Fibroblast of the aortic adventitia (primary cell): ENCODE measurements around the gene PLGRKT. TPM values are rescaled to one million over a fixed set of nuclear protein-coding genes. Genes with fewer than 3 reads are reported as not detected.
"Not testable (repeated sequence)": the region's sequence is repeated elsewhere in the genome, so short reads cannot be mapped to it uniquely, and the experiment has no call there.

Experiments
- DNase-seq: peaks from one replicate; pipeline ENCODE4 v3.0.0-alpha.2; 2010; ENCODE audit warnings: low read depth
- H3K4me3 ChIP-seq: 2 replicates; pipeline ENCODE4 v1.5.1; 2011; ENCODE audit warnings: low read depth, mild to moderate bottlenecking, control low read depth, low read length, moderate library complexity
- CTCF ChIP-seq: IDR thresholded peaks from 2 replicates; pipeline ENCODE4 v1.5.1; 2011; ENCODE audit warnings: mild to moderate bottlenecking, low read length, control low read depth, inconsistent platforms; ENCODE audit not compliant: insufficient read depth
- total RNA-seq: library from RNA; depleted of rRNA; stranded (reverse); fragments of >200 nt; gene quantifications from 2 replicates; pipeline ENCODE4 v1.2.3, GENCODE V29; 2012; ENCODE audit warnings: low replicate concordance

Gene PLGRKT
- total RNA-seq, 1 donor = 25.8 TPM

GRCh38 chr9:5421163-5421562, 16.6 kb downstream of the PLGRKT start:
- no peak for TF ChIP-seq CTCF
- no peak overlapping the region for H3K4me3 ChIP-seq
- DNase-seq = no peak

- H3K4me3 ChIP-seq = no peak overlapping the region
- TF ChIP-seq CTCF = no peak
- no peak for DNase-seq
Measured at GRCh38 chr9:5419987-5420386, 17.7 kb downstream of the PLGRKT start.

- DNase-seq = no peak
- TF ChIP-seq CTCF = no peak
- H3K4me3 ChIP-seq = no peak overlapping the region
Measured at GRCh38 chr9:5418481-5418880, 19.2 kb downstream of the PLGRKT start.

- TF ChIP-seq CTCF = no peak
- DNase-seq = no peak
- no peak overlapping the region for H3K4me3 ChIP-seq
Measured at GRCh38 chr9:5416953-5417352, 20.8 kb downstream of the PLGRKT start.

GRCh38 chr9:5408596-5408995, 29.1 kb downstream of the PLGRKT start:
- TF ChIP-seq CTCF = no peak
- no peak overlapping the region for H3K4me3 ChIP-seq
- no peak for DNase-seq

GRCh38 chr9:5402217-5402616, 35.5 kb downstream of the PLGRKT start:
- DNase-seq = no peak
- no peak overlapping the region for H3K4me3 ChIP-seq
- no peak for TF ChIP-seq CTCF

GRCh38 chr9:5397547-5397946, 40.2 kb downstream of the PLGRKT start:
- DNase-seq, H3K4me3 ChIP-seq: not testable (repeated sequence)
